Upper lobe of left lung (tissue), 6 donors: ENCODE data around the gene NAE1. TPM values are rescaled to one million over a fixed set of nuclear protein-coding genes. Genes with fewer than 3 reads are reported as not detected.

Experiments
- ATAC-seq, 2 donors: fragments of 200-7000 bp; cut with Tn5 transposase; one replicate each; pipeline ENCODE4 v1.9.1; 2022; ENCODE audit warnings: mild to moderate bottlenecking in 2 of 2, moderate library complexity in 2 of 2; ENCODE audit not compliant: low FRiP score in 2 of 2
- DNase-seq, 2 donors: peaks; one replicate each; pipeline ENCODE4 v3.0.0-alpha.2; 2019 to 2020
- H3K27ac ChIP-seq, 4 donors: fragments of 200-600 bp; sonication (generic); one replicate each; pipeline ENCODE4 v1.5.1; 2016 to 2019
- H3K27me3 ChIP-seq, 4 donors: fragments of 200-600 bp; sonication (generic); one replicate each; pipeline ENCODE4 v1.5.1; 2017 to 2019
- H3K36me3 ChIP-seq, 4 donors: fragments of 200-600 bp; sonication (generic); one replicate each; pipeline ENCODE4 v1.5.1; 2016 to 2019
- H3K4me1 ChIP-seq, 4 donors: fragments of 200-600 bp; sonication (generic); one replicate each; pipeline ENCODE4 v1.5.1; 2018 to 2019
- H3K4me3 ChIP-seq, 4 donors: fragments of 200-600 bp; sonication (generic); one replicate each; pipeline ENCODE4 v1.5.1; 2017 to 2019; ENCODE audit warnings: mild to moderate bottlenecking in 2 of 4, moderate library complexity in 1 of 4
- H3K9me3 ChIP-seq, 4 donors: fragments of 200-600 bp; sonication (generic); one replicate each; pipeline ENCODE4 v1.5.1; 2018 to 2019
- CTCF ChIP-seq, 6 experiments: fragments of 450-650 bp in 4 of 6; fragments of 200-600 bp in 2 of 6; sonication (generic) in 2 of 6; IDR thresholded peaks; one replicate each; pipeline ENCODE4 v1.5.1; 2016 to 2019; ENCODE audit warnings: antibody characterized with exemption in 6 of 6
- EP300 ChIP-seq, 4 donors: sonication (generic); formaldehyde crosslinking; IDR thresholded peaks; one replicate each; pipeline ENCODE4 v1.5.1; 2017; ENCODE audit warnings: antibody characterized with exemption in 4 of 4, control low read depth in 2 of 4
- POLR2A ChIP-seq, 4 donors: fragments of 450-650 bp; IDR thresholded peaks; one replicate each; pipeline ENCODE4 v1.5.1; 2016 to 2017; ENCODE audit warnings: antibody characterized with exemption in 4 of 4, mild to moderate bottlenecking in 2 of 4
- POLR2AphosphoS5 ChIP-seq, 2 donors: sonication (generic); formaldehyde crosslinking; IDR thresholded peaks; one replicate each; pipeline ENCODE4 v1.5.1; 2017; ENCODE audit warnings: antibody characterized with exemption in 2 of 2
- WGBS, 2 donors: methylation state at CpG; one replicate each; pipeline ENCODE4 v1.1.5; 2017 to 2018; 5-methylcytosine and 5-hydroxymethylcytosine counted together
- total RNA-seq, 6 donors: library from RNA; depleted of rRNA in 4 of 6; stranded (reverse); fragments of >200 nt in 4 of 6; gene quantifications; one replicate each; pipeline versions ENCODE4 v1.1.0 to v1.2.1, GENCODE V29; 2016 to 2021
- donor health status: DM: no; HTN: no; CAD: no; lungs with moderate emphysema.
- donor health status: DM: no; HTN: yes; CAD: no; lungs with severe emphysema.

The NAE1 gene
- total RNA-seq, 6 donors from 2014 or later = 12.9 to 48.7 (median 34.0) TPM

GRCh38 chr16:66856801-66857200 lies 26.0 kb upstream of the NAE1 start:
- no peaks in the 10 kb centered on the region for H3K36me3 ChIP-seq
- WGBS, 2 donors = 93% methylated on average over 2 of the region's 2 CpGs; no CpG with 5 or more reads in 1 of the 2 donors

DNA sequence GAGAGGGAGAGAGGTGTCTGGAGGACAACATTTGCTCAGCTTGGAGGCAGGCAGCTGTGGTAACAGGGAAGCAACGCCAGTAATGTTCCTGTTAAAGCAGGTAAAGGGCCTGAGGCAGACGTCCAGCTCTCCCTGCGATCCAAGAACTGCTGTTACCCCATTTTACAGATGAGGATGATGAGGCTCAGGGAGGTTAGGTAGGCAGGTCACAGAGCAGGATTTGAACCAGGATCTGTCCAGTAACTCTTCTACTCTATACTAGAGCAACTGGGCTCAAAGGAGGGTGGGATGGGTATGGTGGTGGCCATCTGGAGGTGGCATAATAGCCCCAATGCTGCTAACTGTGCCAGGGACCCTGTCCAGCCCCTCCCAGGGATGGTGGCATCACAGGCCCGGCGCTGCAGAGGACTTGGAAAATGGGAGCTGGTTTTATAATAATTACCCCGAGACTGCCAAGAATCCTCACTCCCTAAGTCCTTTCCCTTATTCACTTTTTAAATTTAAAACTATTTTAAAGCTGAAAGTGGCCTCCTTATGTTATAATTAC lies 25.5 kb upstream of the NAE1 start:
- Histone ChIP-seq H3K27me3 (no peaks in the 10 kb centered on the region), H3K9me3 (no peaks in the 10 kb centered on the region), H3K27ac (no peak overlapping the region), H3K4me1 (peaks cover 0 to 10% (median 0%) of the 10 kb centered on the region in 4 donors), H3K4me3 (no peak overlapping the region), H3K36me3 (no peaks in the 10 kb centered on the region)
- WGBS, 2 donors = 88 to 90% methylated on average over 6 of the region's 6 CpGs
- no peak for DNase-seq
- no peak for ATAC-seq
- TF ChIP-seq CTCF (IDR thresholded peaks at IDR 0.05) = no peak
- no peak for TF ChIP-seq POLR2AphosphoS5 (IDR thresholded peaks at IDR 0.05)
- TF ChIP-seq POLR2A (IDR thresholded peaks at IDR 0.05) = no peak
- TF ChIP-seq EP300 (IDR thresholded peaks at IDR 0.05) = no peak

More at GRCh38 chr16:66856801-66857200, 26.0 kb upstream of the NAE1 start:
- TF ChIP-seq POLR2A (IDR thresholded peaks at IDR 0.05) (no peak), POLR2AphosphoS5 (IDR thresholded peaks at IDR 0.05) (no peak), EP300 (IDR thresholded peaks at IDR 0.05) (no peak), CTCF (IDR thresholded peaks at IDR 0.05) (no peak)
- peaks cover 0 to 10% (median 0%) of the 10 kb centered on the region in 4 donors for H3K4me1 ChIP-seq
- H3K27ac ChIP-seq = no peak overlapping the region
- ATAC-seq (no peak), DNase-seq (peak in 1 of 2 donors; percentile 29)
- H3K9me3 ChIP-seq = no peaks in the 10 kb centered on the region
- H3K4me3 ChIP-seq = no peak overlapping the region
- no peaks in the 10 kb centered on the region for H3K27me3 ChIP-seq

DNA sequence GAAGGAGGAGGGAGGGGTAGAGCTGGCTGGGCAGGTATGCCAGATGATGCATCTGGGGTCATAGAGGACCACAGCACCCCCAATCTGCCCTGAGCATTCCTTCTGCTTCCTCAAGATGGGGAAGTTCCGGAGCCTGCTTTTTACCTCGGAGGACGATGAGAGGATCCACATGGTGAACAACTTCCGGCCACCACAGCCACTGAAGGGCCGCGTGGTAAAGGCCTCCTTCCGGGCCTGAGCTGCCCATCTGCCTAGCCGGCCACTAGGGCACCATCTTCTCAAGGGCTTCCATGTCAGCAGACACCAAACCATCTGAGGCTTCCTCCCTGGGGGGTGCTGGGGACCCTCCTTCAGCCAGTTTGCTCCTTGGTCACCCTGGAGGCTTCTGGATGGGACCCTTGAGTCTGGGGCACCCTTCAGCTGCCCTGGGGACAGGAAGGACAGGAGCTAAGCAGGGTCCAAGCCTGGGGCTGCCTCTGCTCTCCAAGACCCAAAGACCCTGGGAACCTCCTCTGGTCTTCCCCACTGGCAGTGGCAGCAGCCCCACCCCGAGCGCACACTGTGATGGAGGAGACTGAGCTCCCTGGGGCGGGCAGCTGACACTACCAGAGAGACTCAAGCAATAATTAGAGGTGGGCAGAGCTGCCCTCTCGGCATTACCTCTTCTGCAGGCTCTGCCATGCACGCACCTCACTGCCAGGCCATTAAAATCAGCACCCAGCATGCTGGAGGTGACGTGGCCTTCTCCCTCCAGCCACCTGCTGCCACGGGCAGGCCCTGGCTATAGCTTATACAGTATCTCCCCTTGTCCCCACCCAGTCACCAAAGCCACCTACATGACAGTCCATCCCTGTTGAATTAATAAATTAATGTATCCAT lies 22.7 kb upstream of the NAE1 start:
- Histone ChIP-seq H3K36me3 (no peaks in the 10 kb centered on the region), H3K4me3 (no peak overlapping the region), H3K9me3 (no peaks in the 10 kb centered on the region), H3K27me3 (no peaks in the 10 kb centered on the region), H3K4me1 (no peaks in the 10 kb centered on the region), H3K27ac (no peak overlapping the region)
- WGBS, 2 donors = 65 to 82% methylated on average over 8 to 14 of the region's 15 CpGs
- ATAC-seq (no peak), DNase-seq (peak in 1 of 2 donors; percentile 36)
- TF ChIP-seq EP300 (IDR thresholded peaks at IDR 0.05) = no peak
- TF ChIP-seq POLR2AphosphoS5 (IDR thresholded peaks at IDR 0.05) = no peak
- no peak for TF ChIP-seq POLR2A (IDR thresholded peaks at IDR 0.05)
- no peak for TF ChIP-seq CTCF (IDR thresholded peaks at IDR 0.05)

GRCh38 chr16:66851166-66851964 lies 20.6 kb upstream of the NAE1 start:
- Histone ChIP-seq H3K36me3 (no peaks in the 10 kb centered on the region), H3K4me1 (no peaks in the 10 kb centered on the region), H3K27ac (no peak overlapping the region), H3K4me3 (no peak overlapping the region), H3K27me3 (no peaks in the 10 kb centered on the region), H3K9me3 (no peaks in the 10 kb centered on the region)
- WGBS, 2 donors = 92 to 95% methylated on average over 11 to 13 of the region's 13 CpGs
- no peak for DNase-seq
- ATAC-seq = no peak
- TF ChIP-seq POLR2A (IDR thresholded peaks at IDR 0.05) = no peak
- no peak for TF ChIP-seq EP300 (IDR thresholded peaks at IDR 0.05)
- no peak for TF ChIP-seq CTCF (IDR thresholded peaks at IDR 0.05)
- no peak for TF ChIP-seq POLR2AphosphoS5 (IDR thresholded peaks at IDR 0.05)
